GM18507 (cell line): ENCODE measurements around the gene NR3C1.
A peak's percentile ranks its signal among the peaks of the same experiment; 100 is the strongest.
"Not testable (repeated sequence)": the region's sequence is repeated elsewhere in the genome, so short reads cannot be mapped to it uniquely, and the experiment has no call there.

ENCODE experiments used
- DNase-seq: peaks from one replicate; pipeline ENCODE4 v3.0.0; 2011; ENCODE audit warnings: low read depth; ENCODE audit not compliant: insufficient read length; ENCODE audit errors: extremely low spot score
- FAIRE-seq: peaks from 2 replicates; lab custom pipeline; 2011; peaks lifted over from hg19 to GRCh38; lab: Jason Lieb, UNC

Gene NR3C1

GRCh38 chr5:143345671-143346440 lies 57.6 kb downstream of the NR3C1 start:
- FAIRE-seq (no peak), DNase-seq (no peak)

GRCh38 chr5:143343042-143343441 lies 60.4 kb downstream of the NR3C1 start:
- FAIRE-seq (no peak), DNase-seq (no peak)

GRCh38 chr5:143342607-143343006 lies 60.9 kb downstream of the NR3C1 start:
- DNase-seq = no peak
- FAIRE-seq = no peak

DNA sequence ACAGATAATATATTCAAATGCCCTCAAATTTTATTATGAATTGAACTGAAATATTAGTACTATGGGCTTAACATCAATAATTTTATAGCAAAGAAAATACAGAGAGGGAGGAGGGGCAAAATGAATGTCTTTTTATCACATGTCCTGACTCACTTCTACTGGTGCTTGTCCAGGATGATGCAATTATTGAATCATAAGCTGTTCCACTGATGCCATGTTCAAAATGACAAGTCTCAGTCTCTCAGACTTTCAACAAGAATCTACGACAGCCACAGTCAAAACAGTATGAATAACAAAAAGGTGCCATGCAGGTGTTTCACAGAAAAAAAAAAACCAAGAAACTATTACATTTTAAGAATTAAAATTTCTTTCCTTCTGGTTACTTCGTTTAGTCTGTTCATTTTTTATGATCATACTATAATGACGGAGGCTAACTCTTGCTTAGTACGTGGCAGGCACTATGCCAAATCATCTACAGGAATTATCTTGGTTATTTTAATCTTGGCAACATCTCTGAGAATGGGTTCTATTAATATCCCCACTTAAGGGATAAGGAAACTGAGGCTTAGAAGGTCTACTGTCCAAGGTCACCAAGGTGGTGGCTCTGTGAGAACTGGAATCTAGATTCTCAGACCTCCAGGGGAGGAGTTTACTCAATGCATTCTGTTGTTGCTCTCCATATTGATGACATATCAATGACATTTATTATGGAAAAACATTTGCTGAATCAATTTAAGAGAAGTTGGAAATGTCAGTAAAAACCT lies 61.5 kb downstream of the NR3C1 start:
- no peak for FAIRE-seq

GRCh38 chr5:143340891-143341685 lies 62.4 kb downstream of the NR3C1 start:
- DNase-seq = no peak
- peak; percentile 5 for FAIRE-seq

More for the DNA sequence above, 61.5 kb downstream of the NR3C1 start:
- no peak for DNase-seq

DNA sequence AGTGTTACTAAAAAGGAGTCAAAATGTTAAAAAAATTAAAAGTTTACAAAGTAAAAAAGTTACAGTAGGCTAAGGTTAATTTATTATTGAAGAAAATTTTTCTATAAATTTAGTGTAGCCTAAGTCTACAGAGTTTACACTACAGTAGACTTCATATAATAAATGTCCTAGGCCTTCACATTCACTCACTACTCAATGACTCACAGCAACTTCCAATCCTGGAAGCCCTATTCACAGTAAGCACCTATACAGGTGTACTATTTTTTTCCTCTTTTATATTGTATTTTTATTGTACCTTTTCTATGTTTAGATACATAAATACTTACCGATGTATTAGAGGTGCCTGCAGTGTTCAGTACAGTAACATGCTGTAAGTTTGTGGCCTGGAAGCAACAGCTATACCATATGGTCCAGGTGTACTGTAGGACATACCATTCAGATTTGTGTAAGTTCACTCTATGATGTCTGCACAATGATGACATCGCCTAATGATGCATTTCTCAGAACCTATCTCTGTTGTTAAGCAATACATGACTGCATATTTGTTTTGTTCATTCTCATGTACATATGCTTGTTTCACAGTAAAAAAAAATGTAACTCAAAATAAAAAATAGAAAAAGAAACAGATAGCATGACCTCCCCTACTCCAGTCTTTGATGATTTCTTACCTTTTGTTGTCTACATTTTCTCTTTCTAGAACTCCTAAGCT lies 64.7 kb downstream of the NR3C1 start:
- no peak for DNase-seq
- no peak for FAIRE-seq

DNA sequence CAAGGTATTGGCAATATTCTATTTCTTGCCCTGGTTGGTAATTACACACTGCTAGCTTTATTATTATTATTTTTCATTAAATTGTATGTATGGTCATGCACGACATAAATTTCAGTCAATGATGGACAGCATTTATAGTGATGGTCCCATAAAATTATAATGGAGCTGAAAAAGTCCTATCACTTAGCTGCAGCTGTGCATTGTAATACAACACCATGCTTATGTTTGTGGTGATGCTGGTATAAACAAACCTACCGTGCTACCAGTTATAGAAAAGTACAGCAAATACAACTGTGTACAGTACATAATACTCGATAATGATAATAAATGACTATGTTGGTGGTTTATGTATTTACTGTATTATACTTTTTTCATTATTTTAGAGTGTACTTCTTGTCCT lies 65.5 kb downstream of the NR3C1 start:
- no peak for DNase-seq
- no peak for FAIRE-seq

DNA sequence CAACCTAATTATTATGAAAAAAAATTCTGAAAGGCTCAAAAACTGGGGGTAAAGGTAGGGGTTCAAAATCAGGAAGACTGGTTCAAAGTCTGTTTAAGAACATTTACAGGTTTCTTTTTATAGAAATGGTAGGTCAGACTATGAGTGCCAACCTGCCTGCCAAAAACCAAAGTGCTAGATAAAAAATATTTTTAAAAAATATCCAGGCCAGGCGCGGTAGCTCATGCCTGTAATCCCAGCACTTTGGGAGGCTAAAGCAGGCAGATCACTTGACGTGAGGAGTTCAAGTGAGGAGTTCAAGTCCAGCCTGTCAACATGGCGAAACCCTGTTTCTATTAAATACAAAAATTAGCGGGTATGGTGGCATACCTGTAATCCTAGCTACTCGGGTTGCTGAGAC lies 67.0 kb downstream of the NR3C1 start:
- FAIRE-seq (no peak), DNase-seq (no peak)

GRCh38 chr5:143334903-143335302 lies 68.6 kb downstream of the NR3C1 start:
- FAIRE-seq = no peak
- no peak for DNase-seq

- not testable (repeated sequence) for FAIRE-seq, DNase-seq
Measured at GRCh38 chr5:143334380-143334779, 69.1 kb downstream of the NR3C1 start.

DNA sequence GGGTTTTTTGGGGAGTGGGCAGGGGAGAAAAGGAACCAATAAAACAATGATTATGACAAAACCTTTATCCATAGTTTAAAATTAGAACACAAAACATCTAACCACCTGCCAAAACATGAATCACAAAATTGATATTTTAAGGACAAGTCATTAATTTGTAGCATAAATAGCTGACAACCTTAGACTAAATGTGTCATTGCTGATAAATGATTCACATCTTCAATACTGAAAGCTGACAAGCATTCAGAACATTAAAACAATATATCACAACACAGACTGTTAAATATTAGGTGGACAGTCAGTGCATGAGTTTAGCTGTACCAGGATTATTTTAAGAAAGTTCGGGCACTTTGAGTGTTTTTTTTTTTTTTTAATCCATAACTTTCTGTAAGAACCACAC lies 71.5 kb downstream of the NR3C1 start:
- no peak for DNase-seq
- no peak for FAIRE-seq

GRCh38 chr5:143329843-143330242 lies 73.6 kb downstream of the NR3C1 start:
- DNase-seq (no peak), FAIRE-seq (no peak)

GRCh38 chr5:143328589-143329220 lies 74.8 kb downstream of the NR3C1 start:
- DNase-seq = no peak
- FAIRE-seq = no peak

DNA sequence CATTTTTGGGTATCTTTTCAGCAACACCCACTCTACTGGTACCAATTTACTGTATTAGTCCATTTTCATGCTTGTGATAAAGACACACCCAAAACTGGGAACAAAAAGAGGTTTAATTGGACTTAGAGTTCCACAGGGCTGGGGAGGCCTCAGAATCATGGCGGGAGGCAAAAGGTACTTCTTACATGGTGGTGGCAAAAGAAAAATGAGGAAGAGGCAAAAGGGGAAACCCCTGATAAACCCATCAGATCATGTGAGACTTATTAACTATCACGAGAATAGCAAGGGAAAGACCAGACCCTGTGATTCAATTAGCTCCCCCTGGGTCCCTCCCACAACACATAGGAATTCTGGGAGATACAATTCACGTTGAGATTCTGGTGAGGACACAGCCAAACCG lies 78.4 kb downstream of the NR3C1 start:
- peak; percentile 12 for FAIRE-seq
- not testable (repeated sequence) for DNase-seq

DNA sequence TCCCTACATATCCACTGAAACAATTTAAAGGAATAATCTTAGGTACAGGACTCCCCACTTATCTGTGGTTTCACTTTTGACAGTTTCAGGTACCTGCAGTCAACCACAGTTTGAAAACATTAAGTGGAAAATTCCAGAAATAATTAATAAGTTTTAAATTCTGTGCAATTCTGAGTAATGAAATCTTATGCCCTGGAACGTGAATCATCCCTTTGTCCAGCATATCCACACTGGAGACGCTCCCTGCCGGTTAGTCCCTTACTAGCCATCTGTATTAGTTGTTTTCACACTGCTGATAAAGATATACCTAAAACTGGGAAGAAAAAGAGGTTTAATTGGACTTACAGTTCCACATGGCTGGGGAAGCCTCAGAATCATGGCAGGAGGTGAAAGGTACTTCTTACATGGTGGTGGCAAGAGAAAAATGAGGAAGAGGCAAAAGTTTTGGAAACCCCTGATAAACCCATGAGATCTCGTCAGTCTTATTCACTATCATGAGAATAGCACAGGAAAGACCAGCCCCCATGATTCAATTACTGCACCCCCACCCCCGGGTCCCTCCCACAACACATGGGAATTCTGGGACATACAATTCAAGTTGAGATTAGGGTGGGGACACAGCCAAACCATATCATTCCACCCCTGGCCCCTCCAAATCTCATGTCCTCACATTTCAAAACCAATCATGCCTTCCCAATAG lies 80.4 kb downstream of the NR3C1 start:
- not testable (repeated sequence) for FAIRE-seq

DNA sequence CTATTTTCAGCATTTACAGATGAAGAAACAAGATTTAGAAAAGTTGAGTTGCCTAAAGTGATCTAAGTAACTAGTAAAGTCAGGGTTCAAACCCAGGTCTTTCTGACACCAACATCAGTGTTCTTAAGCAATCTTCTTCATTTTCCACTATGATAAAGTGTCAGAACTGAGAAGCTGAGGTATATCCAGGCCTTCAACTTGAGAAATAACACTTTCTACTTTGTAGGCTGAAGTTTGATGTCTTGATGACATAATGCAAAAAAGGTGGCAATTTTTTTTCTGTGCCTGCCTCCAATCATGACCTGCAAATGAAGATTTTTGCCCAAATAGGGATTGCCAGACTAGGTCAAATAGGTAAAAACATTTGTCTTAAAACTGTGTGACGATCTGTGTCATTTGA lies 81.3 kb downstream of the NR3C1 start:
- DNase-seq = no peak
- peak; percentile 38 for FAIRE-seq

More for the DNA sequence above, 80.4 kb downstream of the NR3C1 start:
- DNase-seq = not testable (repeated sequence)

GRCh38 chr5:143319437-143320227 lies 83.9 kb downstream of the NR3C1 start:
- no peak for DNase-seq
- no peak for FAIRE-seq

- DNase-seq = no peak
- FAIRE-seq = no peak
Measured at GRCh38 chr5:143318833-143319232, 84.7 kb downstream of the NR3C1 start.
